Activated B cell treated with CpG ODN at 0.5 μM for 24 hours (primary cell): ENCODE data around the gene SSBP2. TPM values are rescaled to one million over a fixed set of nuclear protein-coding genes. Genes with fewer than 3 reads are reported as not detected.

Experiments used
- ATAC-seq: fragments of 200-7000 bp; cut with Tn5 transposase; one replicate; pipeline ENCODE4 v1.10.0; 2021; ENCODE audit warnings: low read depth, mild to moderate bottlenecking, moderate library complexity
- CTCF ChIA-PET: fragments of 350-600 bp; sonication (Branson Sonifier 250); formaldehyde crosslinking; loops from one replicate; lab custom pipeline; 2021; ENCODE audit warnings: antibody characterized with exemption; lab: Charles Lee
- POLR2A ChIA-PET: fragments of 350-600 bp; sonication (Branson Sonifier 250); formaldehyde crosslinking; loops from one replicate; lab custom pipeline; 2021; ENCODE audit warnings: antibody characterized with exemption; lab: Charles Lee
- DNase-seq: peaks from one replicate; pipeline ENCODE4 v3.0.0; 2022
- H3K27ac Mint-ChIP-seq: one replicate; pipeline ENCODE4 v1.8.0; 2020; ENCODE audit warnings: mixed read lengths
- H3K27me3 Mint-ChIP-seq: one replicate; pipeline ENCODE4 v1.8.0; 2021; ENCODE audit warnings: mixed read lengths
- H3K36me3 Mint-ChIP-seq: one replicate; pipeline ENCODE4 v1.8.0; 2021; ENCODE audit warnings: low read depth, mixed read lengths
- H3K4me1 Mint-ChIP-seq: one replicate; pipeline ENCODE4 v1.8.0; 2021; ENCODE audit warnings: mixed read lengths
- H3K4me3 Mint-ChIP-seq: one replicate; pipeline ENCODE4 v1.8.0; 2020; ENCODE audit warnings: mild to moderate bottlenecking, mixed read lengths
- H3K9me3 Mint-ChIP-seq: one replicate; pipeline ENCODE4 v1.8.0; 2020; ENCODE audit warnings: mixed read lengths
- CTCF ChIP-seq: fragments of 200-600 bp; IDR thresholded peaks from one replicate; pipeline ENCODE4 v1.8.0; 2022; ENCODE audit warnings: antibody characterized with exemption, mild to moderate bottlenecking
- intact Hi-C: fragments of 100-400 bp; cut with micrococcal nuclease; formaldehyde crosslinking; loops from one replicate; pipeline ENCODE4 v1.15.1; 2024
- total RNA-seq: library from RNA; stranded (reverse); gene quantifications from 2 replicates; pipeline ENCODE4 v1.2.3, GENCODE V29; 2022

Gene SSBP2
- total RNA-seq, 1 donor from 2014 or later = 26.2 TPM

- DNase-seq (no peak), ATAC-seq (no peak)
- Mint-ChIP-seq H3K9me3 (no peaks in the 10 kb centered on the region), H3K27me3 (no peaks in the 10 kb centered on the region), H3K4me1 (peaks cover 6% of the 10 kb centered on the region), H3K4me3 (no peak overlapping the region), H3K36me3 (no peaks in the 10 kb centered on the region), H3K27ac (no peak overlapping the region)
- TF ChIP-seq CTCF = no peak
- ChIA-PET POLR2A (no interaction called here), CTCF (no interaction called here)
- intact Hi-C loops = no loop called here
Observed at GRCh38 chr5:81556809-81557208, 194.1 kb downstream of the SSBP2 start.

GRCh38 chr5:81555865-81556264 lies 195.0 kb downstream of the SSBP2 start:
- Mint-ChIP-seq H3K4me3 (no peak overlapping the region), H3K36me3 (no peaks in the 10 kb centered on the region), H3K4me1 (peaks cover 6% of the 10 kb centered on the region), H3K27me3 (no peaks in the 10 kb centered on the region), H3K9me3 (no peaks in the 10 kb centered on the region), H3K27ac (no peak overlapping the region)
- DNase-seq (no peak), ATAC-seq (no peak)
- intact Hi-C loops = no loop called here
- no peak for TF ChIP-seq CTCF
- ChIA-PET CTCF (no interaction called here), POLR2A (no interaction called here)

- TF ChIP-seq CTCF = no peak
- Mint-ChIP-seq H3K27me3 (no peaks in the 10 kb centered on the region), H3K4me3 (no peak overlapping the region), H3K9me3 (no peaks in the 10 kb centered on the region), H3K36me3 (peaks cover 9% of the 10 kb centered on the region), H3K4me1 (peaks cover 6% of the 10 kb centered on the region), H3K27ac (no peak overlapping the region)
- DNase-seq (no peak), ATAC-seq (no peak)
- intact Hi-C loops = no loop called here
- CTCF ChIA-PET = no interaction called here
- POLR2A ChIA-PET = no interaction called here
Observed at GRCh38 chr5:81554647-81555046, 196.2 kb downstream of the SSBP2 start.

GRCh38 chr5:81553567-81554212 lies 197.2 kb downstream of the SSBP2 start:
- no peak overlapping the region for H3K4me3 Mint-ChIP-seq
- H3K27ac Mint-ChIP-seq = no peak overlapping the region
- intact Hi-C loops = no loop called here
- no peak for DNase-seq
- H3K9me3 Mint-ChIP-seq = no peaks in the 10 kb centered on the region
- TF ChIP-seq CTCF = no peak
- peaks cover 11% of the 10 kb centered on the region for H3K36me3 Mint-ChIP-seq
- ChIA-PET CTCF (no interaction called here), POLR2A (no interaction called here)
- H3K4me1 Mint-ChIP-seq = peaks cover 6% of the 10 kb centered on the region
- no peaks in the 10 kb centered on the region for H3K27me3 Mint-ChIP-seq
- ATAC-seq = no peak

- ChIA-PET POLR2A (no interaction called here), CTCF (no interaction called here)
- no peak overlapping the region for H3K27ac Mint-ChIP-seq
- H3K9me3 Mint-ChIP-seq = no peaks in the 10 kb centered on the region
- no peaks in the 10 kb centered on the region for H3K27me3 Mint-ChIP-seq
- H3K4me3 Mint-ChIP-seq = no peak overlapping the region
- ATAC-seq (no peak), DNase-seq (no peak)
- TF ChIP-seq CTCF = no peak
- H3K36me3 Mint-ChIP-seq = peaks cover 11% of the 10 kb centered on the region
- intact Hi-C loops = no loop called here
- H3K4me1 Mint-ChIP-seq = peaks cover 6% of the 10 kb centered on the region
Observed at GRCh38 chr5:81552852-81553566, 197.9 kb downstream of the SSBP2 start.
